Renal pelvis (tissue), 4 donors: ENCODE results near the gene SLC16A9. TPM values are rescaled to one million over a fixed set of nuclear protein-coding genes. Genes with fewer than 3 reads are reported as not detected.

Source experiments
- DNase-seq: peaks from one replicate; pipeline ENCODE4 v3.0.0-alpha.2; 2013
- polyA plus RNA-seq, 3 donors: library from polyadenylated mRNA; unstranded; fragments of 120-200 nt; gene quantifications; one replicate each; pipeline ENCODE4 v1.2.1, GENCODE V29; 2013; ENCODE audit not compliant: insufficient read length in 3 of 3

SLC16A9 gene
- polyA plus RNA-seq, 3 donors: 30.5 to 43.8 (median 42.6) TPM

DNA sequence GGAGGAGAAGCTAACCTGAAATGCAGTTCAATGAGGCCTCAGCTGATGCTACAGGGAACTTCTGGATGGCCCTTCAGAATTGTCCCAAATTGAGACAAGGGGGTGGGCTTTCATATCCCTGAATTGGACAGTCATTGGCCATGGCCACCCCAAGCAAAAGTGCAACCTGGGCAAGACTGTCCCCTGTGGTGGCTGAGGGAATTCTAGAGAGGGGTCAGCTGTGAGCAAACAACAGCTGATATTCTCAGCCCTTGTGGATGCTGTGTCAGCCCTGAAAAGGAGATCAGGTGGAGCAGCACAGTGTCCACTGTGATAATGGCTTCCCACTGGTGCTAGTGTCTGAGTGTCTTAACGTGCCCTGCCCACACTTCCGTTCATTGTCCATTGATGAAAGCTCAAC lies 76.6 kb downstream of the SLC16A9 start:
- DNase-seq: no peak

DNA sequence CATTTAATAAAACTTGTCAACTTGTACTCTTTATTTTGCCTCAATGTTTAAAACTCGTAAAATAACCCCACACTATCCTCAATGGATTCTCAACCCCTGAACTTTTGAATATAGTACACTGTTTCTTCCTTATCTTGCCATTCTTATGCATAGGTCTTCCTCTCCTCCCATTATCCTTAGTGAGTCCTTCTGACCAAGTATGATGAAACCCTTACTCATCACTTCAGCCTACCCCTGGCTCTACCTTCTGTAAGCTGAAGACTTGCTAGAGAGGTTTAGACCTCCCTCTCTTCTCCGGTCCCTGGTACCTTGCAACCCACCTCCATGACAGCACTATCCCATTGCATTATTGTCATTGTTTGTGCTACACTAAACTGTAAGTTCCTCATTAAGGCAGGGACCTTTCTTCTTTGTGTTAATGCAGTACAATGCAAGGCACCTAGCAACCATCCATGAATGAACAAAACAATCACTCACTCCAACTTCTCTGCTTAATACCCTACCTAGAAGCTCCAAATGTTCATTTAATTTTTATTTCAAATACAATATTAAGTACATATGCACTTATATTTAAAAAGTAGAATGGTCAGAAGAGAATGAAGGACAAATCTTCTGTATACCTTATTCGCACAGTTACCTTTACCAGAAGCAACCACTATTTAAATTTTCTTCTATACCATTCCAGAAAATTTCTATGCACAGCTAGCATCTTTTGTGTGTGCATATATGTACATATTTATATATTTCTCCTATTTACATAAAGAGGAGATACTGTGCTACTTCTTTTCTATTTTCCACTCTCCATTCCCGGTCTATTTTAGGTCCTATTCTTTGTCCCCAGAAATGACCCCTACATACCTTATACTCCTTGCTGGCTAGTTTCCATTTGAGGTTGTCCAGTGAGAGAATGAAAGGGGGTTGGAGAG lies 77.5 kb downstream of the SLC16A9 start:
- DNase-seq: no peak

DNA sequence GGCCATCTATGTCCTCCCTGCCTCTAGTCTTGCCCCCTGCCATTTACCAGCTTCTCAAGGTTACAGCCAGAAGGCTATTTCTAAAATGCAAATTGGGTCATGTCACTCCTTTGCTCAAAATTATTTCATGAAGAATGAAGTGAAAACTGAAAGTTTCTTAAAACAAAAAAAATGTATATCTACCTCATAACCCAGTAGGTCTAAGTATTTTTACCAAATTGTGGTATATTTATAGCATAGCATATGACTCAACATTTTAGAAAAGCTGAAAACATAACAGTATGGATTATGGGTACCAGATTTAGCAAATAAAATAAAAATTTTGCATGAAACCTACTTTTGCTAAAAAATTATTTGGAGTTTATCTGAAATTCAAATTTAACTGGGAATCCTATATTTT lies 78.4 kb downstream of the SLC16A9 start:
- DNase-seq: no peak

- DNase-seq: no peak
Measured at GRCh38 chr10:59628965-59629364, 80.7 kb downstream of the SLC16A9 start.

DNA sequence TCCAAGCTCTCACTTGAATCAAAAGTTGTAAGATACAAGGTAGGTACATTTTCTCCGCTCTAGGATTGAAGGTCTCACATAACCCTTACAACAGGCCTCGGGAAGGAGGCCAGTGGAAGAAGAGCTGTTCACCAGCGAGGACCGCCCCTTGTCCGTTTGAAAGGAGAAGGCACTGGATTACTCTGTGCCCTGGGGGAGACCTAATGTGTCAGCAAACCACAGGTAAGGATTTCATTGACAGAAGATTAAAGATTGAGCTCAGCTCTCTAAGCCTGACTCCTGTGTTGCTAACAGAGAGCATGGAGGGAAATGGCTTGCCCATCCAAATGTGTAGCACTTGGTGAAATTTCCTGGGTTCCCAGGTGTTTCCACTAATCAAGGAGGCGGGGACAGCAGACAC lies 81.2 kb downstream of the SLC16A9 start:
- no peak for DNase-seq

DNA sequence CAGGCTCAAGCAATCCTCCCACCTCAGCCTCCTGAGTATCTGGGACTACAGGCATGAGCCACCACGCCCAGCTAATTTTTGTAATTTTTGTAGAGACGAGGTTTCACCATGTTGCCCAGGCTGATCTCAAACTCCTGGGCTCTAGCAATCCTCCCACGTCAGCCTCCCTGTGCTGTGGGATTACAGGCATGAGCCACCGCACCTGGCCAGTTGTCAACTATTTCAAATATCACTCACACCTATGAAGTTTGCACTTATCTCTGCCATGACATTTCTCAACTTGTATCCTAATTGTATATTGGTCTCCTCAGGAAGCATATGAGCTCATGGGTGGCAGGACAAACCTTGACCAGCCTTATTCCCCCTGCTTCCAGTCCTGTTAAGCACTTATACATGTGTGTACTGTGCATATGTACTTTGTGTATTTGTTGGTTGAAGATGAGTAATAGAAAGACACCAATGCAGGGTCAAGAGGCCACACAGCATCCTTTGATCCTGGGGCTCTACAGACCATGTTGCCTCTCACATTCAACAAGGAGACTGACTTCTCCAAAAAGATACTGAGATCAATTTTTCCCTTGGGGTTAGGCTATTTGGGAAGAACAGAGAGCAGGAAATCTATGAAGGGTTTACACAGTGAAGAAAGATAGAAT lies 82.2 kb downstream of the SLC16A9 start:
- DNase-seq: no peak

DNA sequence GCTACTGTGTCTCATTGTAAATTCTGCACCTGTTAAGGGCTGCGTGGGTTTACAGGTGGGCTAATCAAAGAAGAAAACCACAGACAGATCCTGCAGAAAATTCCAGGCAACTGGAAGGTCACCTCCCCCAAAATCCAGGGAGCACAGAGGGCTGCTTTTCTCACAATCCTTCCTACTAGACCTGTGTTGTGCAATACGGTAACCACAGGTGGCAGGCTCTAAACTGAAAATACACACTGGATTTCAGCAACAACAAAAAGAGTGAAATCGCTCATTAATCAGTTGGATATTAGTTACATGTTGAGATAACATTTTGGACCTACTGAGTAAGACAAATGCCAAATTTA lies 83.2 kb downstream of the SLC16A9 start:
- DNase-seq: no peak

DNA sequence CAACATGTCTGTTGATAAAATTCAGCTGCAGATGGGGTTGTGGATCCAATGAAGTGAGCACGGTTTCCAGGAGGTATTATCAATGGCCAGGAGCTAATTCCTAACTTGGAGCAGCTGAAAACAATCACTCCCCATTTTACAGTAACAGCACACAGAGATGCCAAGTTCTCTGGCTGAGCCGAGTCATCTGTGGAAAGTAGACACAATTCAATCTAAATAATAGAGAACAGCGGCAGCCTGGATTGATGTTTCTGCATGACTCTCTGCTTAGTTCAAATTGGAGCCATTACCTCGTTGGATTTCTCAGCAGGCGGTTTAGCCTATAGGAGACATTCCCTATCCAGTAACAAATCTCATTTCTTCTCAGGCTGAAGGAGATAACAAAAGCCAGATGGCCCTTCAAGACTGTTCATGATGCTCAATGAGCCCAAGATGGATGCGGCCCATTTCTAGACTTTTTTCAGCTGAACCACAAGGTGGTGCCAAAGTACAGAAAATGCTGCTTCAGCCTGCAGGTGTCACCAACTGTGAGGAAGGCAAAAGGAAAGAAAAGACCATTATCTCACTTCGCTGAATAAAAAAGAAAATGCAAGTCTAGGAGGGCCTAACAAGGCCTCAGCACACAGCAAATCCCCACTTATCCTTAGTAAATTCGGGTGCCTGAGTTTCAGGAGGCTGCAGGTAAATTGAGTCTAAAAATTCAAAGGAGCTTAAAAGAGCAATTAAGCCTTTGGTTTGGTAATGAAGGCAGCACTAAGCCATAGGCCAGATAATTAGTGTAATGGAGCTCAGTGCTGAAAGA lies 83.7 kb downstream of the SLC16A9 start:
- DNase-seq: peak; percentile 72

- DNase-seq: no peak
Measured at GRCh38 chr10:59624951-59625350, 84.7 kb downstream of the SLC16A9 start.

DNA sequence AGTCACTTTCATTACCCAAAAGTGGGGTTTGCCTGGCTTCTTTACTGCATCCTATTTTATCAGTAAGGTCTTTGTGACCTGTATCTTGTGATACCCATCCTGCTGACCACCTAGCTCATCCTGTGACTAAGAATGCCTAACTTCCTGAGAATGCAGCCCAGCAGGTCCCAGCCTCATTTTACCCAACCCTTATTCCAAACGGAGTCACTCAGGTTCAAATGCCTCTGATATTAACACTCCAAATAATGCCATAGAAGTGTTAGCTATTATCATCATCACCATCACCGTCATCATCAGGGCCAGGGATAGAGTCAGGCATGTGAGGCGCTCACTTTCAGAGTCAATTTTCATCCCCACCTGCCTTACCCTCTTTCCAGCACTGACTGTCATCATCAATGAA lies 85.5 kb downstream of the SLC16A9 start:
- no peak for DNase-seq

GRCh38 chr10:59623133-59624121 lies 86.2 kb downstream of the SLC16A9 start:
- DNase-seq: no peak

DNA sequence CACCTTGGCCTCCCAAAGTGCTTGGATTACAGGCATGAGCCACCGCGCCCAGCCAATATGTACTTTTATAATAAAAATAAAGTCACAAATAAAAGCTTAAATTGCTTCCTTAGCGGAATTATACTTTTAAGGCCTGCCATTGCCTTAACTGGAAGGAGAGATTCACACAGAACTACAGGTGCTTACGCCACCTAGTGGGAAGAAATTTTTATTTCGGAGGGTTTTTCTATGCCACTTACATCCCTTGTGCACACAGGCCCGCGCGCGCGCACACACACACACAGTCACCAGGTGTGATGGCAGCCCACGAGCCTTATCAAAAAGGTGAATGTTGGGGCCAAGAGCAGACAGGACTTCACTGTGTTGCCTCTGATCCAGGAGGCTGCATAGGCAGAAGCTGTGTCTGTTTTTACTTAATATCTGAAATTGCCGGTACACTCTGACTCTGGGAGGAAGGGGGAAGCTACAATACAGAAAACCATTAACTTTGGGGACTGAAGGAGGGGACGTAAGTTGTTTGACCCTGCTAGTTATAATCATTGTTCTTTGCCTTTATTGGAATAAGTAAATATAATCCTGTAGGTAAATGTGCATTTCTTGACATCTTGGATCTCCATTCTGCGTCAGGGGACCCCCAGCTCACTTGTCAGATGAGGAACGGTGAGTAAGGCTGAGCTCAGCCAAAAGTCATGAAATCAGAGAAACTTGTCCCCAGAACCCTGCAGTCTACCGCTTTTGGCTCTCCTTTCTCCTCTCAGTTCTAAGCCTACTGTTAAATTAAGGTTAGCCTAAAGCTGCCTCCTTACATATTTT lies 87.1 kb downstream of the SLC16A9 start:
- peak; percentile 60 for DNase-seq

- no peak for DNase-seq
Measured at GRCh38 chr10:59621771-59622170, 87.9 kb downstream of the SLC16A9 start.

- no peak for DNase-seq
Measured at GRCh38 chr10:59618666-59619065, 91.0 kb downstream of the SLC16A9 start.

DNA sequence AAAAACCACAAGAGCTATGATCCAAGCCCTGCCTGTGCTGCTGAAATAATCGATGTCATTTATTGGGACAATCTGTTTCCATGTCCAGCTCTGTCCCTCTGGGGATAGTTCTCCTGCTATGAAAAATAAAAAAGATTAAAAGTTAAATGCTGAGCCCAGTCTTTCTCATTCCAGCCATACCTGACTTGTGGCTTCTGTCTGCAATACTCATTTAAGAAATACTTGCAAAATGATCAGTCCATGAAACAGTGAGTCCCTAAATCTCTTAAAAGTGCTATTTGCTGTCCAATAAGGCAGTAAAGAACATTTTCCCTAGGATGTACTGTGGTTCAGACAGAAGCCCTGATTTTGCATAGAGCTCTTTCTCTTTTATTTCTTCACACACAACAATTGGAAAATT lies 91.7 kb downstream of the SLC16A9 start:
- no peak for DNase-seq

- no peak for DNase-seq
Measured at GRCh38 chr10:59611048-59611447, 98.6 kb downstream of the SLC16A9 start.

- DNase-seq: no peak
Measured at GRCh38 chr10:59607970-59608369, 101.7 kb downstream of the SLC16A9 start.

DNA sequence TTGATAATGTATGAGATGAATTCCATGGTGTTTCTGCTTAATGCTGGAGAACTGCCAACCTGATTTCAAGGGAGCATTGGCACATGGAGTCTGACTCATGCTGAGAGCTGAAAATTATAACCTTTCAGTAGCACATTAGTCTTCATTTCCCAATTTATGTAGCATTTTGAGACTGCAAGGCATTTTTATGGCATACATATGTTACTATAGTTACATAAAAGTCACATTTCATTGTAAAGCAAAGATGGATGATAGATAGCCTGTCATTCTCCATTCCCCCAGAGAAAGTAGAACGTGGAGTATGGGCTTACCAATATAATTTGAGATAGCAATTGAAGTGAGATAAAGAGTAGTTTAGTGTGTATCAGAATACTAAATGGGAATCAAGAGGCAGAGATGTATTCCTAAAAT lies 103.1 kb downstream of the SLC16A9 start:
- no peak for DNase-seq

- DNase-seq: no peak
Measured at GRCh38 chr10:59601985-59602384, 107.7 kb downstream of the SLC16A9 start.
